Stimulated activated naive CD8-positive, alpha-beta T cell treated with anti-CD3 and anti-CD28 coated beads, Interleukin-15, Interleukin-2, amounts not matched to agents 100 U/mL and 50 U/mL, for 24 hours (primary cell): Measurements from ENCODE around the gene CRKL.
"Not testable (repeated sequence)": the region's sequence is repeated elsewhere in the genome, so short reads cannot be mapped to it uniquely, and the experiment has no call there.

ENCODE experiments used
- ATAC-seq: fragments of 150-1000 bp; cut with Tn5 transposase; one replicate; pipeline ENCODE4 v1.10.0; 2021
- DNase-seq: peaks from one replicate; pipeline ENCODE4 v3.0.0; 2021

Gene CRKL

DNA sequence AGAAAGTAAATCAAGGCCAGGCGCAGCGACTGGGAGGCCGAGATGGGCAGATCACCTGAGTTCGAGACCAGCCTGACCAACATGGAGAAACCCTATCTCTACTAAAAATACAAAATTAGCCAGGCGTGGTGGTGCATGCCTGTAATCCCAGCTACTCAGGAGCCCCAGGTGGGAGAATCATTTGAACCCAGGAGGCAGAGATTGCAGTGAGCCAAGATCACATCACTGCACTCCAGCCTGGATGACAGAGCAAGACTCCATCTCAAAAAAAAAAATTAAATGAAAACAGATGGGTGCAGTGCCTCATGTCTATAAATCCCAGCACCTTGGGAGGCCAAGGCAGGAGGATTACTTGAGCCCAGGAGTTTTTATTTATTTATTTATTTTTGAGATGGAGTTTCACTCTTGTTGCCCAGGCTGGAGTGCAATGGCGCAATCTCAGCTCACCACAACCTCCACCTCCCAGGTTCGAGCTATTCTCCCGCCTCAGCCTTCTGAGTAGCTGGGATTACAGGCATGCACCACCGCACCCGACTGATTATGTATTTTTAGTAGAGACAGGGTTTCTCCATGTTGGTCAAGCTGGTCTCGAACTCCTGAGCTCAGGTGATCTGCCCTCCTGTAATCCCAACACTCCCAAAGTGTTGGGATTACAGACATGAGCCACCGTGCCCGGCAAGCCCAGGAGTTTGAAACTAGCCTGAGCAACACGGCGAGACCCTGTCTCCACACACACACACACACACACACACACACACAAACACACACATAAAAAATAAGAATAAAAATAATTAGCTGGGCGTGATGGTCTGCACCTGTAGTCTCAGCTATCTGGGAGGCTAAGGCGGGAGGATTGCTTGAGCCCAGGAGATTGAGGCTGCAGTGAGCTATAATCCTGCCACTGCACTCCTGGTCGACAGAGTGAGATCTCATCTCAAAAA lies 15.8 kb upstream of the CRKL start:
- DNase-seq, result not testable (repeated sequence)

GRCh38 chr22:20903093-20903492 lies 14.1 kb upstream of the CRKL start:
- DNase-seq, result no peak
- no peak for ATAC-seq

More for the DNA sequence above, 15.8 kb upstream of the CRKL start:
- ATAC-seq, result not testable (repeated sequence)

GRCh38 chr22:20904008-20904979 lies 12.9 kb upstream of the CRKL start:
- DNase-seq, result no peak
- ATAC-seq, result no peak

DNA sequence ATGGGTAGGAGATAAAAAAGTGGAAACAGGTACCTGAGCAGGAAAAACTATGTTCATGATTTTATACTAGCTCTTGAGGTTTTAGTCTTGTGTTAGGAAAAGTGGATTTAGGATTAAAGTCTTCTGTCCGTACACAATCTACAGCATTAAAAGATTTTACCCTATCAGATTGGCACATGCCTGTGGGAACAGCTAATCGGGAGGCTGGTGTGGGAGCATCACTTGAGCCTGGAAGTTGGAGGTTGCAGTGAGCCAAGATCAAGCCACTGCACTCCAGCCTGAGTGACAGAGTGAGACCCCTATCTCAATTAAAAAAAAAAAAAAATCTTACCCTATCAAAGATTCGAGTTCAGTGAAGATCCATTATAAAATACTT lies 12.2 kb upstream of the CRKL start:
- DNase-seq (no peak), ATAC-seq (no peak)

DNA sequence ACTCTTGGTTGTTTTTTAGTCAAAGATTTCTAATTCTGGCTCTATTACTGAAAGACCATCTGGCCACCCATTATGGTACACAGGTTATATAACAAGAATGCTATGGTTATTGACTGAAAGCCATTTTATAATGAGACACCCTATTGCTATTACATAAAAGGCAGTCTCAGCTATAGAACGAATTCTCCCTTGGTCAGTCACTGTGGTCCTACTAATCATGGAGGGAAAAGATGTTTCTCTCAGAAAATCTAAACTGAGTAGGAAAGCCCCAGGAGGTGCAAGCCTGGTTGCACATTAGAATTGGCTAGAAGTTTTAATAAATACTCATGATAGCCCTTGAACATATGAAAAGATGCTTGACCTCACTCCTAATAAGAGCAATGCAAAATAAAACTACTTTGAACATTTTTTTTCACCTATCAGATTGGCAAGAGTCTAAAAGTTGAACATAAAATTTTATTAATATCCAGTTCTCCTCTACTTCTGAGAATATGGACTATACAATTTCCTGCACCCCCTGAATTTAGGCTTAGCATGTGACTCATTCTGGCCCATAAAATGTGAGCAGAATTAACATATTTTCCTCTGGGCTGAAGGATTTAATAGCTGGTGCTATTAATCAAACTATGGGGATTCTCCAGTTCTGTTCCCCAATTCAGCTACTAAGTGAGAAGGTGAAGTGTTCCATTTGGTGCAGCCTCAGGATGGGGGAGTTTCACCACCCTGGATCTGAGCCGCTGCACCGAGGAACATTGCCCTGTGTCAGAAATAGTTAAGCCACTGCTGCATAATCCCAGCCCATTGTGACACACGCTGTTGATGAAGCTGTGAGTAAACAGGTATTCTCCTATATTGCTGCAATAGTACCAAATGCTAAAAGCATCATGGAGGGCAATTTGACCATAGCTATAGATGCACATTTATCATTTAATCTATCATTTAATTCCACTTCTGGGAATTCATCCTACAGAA lies 11.5 kb upstream of the CRKL start:
- ATAC-seq (no peak), DNase-seq (no peak)

GRCh38 chr22:20906387-20906767 lies 10.8 kb upstream of the CRKL start:
- no peak for ATAC-seq
- no peak for DNase-seq

- not testable (repeated sequence) for ATAC-seq, DNase-seq
These were observed 8.5 kb upstream of the CRKL start for GRCh38 chr22:20908717-20909116.

DNA sequence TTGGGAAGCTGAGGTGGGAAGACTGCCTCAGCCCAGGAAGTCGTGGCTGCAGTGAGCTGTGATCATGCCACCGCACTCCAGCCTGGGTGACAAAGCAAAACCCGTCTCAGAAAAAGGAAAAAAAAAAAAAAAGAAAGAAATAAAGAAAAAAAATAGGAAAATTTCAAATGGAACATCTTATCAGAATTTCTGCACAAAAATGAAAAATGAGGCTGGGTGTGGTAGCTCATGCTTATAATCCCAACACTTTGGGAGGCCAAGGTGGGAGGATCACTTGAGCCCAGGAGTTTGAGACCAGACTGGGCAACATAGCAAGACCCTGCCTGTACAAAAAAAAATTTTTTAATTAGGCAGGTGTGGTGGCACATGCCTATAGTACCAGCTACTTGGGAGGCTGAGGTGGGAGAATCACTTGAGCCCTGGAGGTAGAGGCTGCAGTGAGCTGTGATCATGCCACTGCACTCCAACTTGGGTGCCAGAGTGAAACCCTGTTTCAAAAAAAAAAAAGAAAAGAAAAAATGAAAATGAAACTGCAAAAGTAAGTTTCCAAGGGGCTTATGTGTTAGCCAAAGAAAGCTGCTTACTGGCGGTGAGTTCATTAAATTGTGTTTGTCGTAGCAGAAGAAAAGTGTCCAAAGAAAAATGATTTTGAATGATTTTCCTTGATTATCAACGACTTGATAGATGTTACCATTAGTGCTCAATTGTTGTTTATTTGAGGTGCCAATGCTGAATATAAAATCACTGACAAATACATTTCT lies 7.5 kb upstream of the CRKL start:
- no peak for DNase-seq
- no peak for ATAC-seq

DNA sequence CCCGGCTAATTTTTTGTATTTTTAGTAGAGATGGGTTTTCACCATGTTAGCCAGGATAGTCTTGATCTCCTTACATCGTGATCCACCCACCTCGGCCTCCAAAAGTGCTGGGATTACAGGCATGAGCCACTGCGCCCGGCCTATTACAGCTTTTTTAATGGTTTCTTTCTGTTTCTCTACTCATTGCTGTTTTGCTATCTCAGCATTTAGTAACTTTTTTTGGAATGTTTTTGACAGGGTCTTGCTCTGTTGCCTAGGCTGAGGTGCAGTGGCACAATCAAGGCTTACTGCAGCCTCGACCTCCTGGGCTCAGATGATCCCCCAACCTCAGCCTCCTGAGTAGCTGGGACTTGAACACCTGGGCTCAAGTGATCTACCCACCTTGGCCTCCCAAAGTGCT lies 4.7 kb upstream of the CRKL start:
- no peak for ATAC-seq
- DNase-seq, result no peak

GRCh38 chr22:20918663-20919218 lies 1.5 kb downstream of the CRKL start:
- ATAC-seq (no peak), DNase-seq (peak; percentile 9)

GRCh38 chr22:20919718-20920117 lies 2.5 kb downstream of the CRKL start:
- ATAC-seq (no peak), DNase-seq (no peak)

DNA sequence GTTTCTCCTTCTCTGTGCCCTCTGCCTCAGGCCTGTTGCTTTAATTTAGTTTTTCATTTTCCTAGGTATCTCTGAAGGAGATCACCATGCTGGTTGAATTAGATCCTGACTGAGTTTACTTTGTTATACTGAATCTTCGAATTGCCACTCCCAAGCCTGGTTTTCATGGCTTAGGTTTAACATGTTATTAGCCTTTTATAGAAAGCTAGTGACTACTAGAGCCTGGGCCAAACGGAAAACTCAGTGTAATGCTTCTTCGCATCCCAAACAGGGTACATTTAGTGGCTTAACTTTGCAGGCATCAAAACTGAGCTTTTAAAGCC lies 3.6 kb downstream of the CRKL start:
- no peak for ATAC-seq
- no peak for DNase-seq

GRCh38 chr22:20922141-20922751 lies 5.0 kb downstream of the CRKL start:
- ATAC-seq, result no peak
- DNase-seq, result no peak

GRCh38 chr22:20926243-20926642 lies 9.0 kb downstream of the CRKL start:
- ATAC-seq, result no peak

DNA sequence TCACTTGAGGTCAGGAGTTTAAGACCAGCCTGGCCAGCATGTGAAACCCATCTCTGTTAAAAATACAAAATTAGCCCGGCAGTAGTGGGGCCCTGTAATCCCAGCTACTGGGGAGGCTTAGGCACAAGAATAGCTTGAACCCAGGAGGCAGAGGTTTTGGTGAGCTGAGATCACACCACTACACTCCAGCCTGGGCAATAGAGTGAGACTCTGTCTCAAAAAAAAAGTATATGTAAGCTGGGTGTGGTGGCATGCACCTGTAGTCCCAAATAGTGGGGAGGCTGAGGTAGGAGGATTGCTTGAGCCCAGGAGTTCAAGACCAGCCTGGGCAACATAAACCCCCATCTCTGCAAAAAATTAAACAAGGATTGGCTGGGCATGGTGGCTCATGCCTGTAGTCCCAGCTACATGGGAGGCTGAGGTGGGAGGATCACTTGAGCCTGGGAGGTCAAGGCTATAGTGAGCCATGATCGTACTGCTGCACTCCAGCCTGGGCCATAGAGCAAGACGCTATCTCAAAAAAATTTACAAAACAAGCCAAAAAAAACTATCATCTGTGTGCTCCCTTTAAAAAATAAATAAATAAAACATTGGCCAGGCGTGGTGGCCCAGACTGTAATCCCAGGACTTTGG lies 10.8 kb downstream of the CRKL start:
- no peak for ATAC-seq
- DNase-seq, result no peak

More at GRCh38 chr22:20926243-20926642, 9.0 kb downstream of the CRKL start:
- DNase-seq, result no peak

- DNase-seq (no peak), ATAC-seq (no peak)
These were observed 11.4 kb downstream of the CRKL start for GRCh38 chr22:20928573-20928967.

- DNase-seq (no peak), ATAC-seq (no peak)
These were observed 12.8 kb downstream of the CRKL start for GRCh38 chr22:20930004-20930403.

DNA sequence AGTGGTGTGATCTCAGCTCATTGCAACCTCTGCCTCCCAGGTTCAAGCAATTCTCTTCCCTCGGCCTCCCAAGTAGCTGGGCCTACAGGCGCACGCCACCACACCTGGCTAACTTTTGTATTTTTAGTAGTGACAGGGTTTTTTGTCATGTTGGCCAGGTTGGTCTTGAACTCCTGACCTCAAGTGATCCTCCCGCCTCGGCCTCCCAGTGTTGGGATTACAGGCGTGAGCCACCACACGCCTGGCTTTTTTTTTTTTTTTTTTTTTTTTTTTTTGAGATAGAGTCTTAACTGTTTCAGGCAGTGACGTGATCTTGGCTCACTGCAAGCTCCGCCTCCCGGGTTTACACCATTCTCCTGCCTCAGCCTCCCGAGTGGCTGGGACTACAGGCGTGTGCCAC lies 13.2 kb downstream of the CRKL start:
- not testable (repeated sequence) for DNase-seq, ATAC-seq

- no peak for DNase-seq
- ATAC-seq, result no peak
These were observed 14.0 kb downstream of the CRKL start for GRCh38 chr22:20931126-20931654.
